ELR (cell line): Measurements from ENCODE around the gene ABLIM2.
A peak's percentile ranks its signal among the peaks of the same experiment; 100 is the strongest.

Experiments
- DNase-seq: peaks from one replicate; pipeline ENCODE4 v3.0.0-alpha.2; 2015; ENCODE audit warnings: low read depth

Gene ABLIM2

GRCh38 chr4:8101213-8102075 lies 57.2 kb downstream of the ABLIM2 start:
- DNase-seq, result no peak

DNA sequence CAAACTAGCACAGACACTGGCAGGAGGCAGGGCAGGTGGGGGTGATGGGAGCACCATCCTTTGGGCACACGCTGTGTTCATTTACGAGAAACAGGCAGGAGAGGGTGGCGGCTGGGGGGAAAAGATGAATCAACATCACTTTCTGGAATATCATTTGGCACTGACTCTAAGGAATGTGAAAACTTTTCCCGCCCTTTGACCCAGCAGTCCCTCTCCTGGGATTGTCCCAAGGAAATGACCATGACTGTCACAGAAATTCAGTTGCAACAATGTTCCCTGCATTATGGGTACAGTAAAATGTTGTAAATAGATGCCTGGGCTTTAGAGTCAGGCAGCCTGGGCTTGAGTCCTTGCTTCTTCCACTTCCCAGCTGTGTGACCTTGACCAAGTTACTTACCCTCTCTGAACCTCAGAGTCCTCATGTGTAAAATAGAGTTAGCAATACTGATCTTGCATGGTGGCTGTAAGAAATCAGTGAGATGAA lies 58.6 kb downstream of the ABLIM2 start:
- DNase-seq, result no peak

DNA sequence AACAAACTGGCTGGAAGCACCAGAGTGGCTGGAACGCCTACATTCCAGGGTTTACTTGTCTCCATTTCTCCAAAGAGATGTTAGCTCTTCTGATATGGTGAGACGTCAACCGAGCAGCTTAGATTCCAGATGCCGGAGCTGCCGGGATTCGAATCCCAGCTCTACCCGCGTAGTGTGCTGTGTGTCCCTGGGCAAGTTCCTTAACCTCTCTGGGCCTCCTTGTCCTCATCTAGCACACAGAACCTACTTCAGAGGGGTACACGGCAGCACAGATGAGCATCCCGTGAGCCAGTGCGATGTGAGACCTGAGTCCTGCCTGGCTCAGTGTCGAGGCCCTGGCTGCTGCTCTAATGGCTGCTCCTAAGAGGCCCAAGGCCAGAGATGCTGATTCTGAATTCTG lies 60.1 kb downstream of the ABLIM2 start:
- no peak for DNase-seq

GRCh38 chr4:8097721-8098345 lies 60.8 kb downstream of the ABLIM2 start:
- DNase-seq, result no peak

GRCh38 chr4:8097141-8097541 lies 61.5 kb downstream of the ABLIM2 start:
- DNase-seq, result no peak

DNA sequence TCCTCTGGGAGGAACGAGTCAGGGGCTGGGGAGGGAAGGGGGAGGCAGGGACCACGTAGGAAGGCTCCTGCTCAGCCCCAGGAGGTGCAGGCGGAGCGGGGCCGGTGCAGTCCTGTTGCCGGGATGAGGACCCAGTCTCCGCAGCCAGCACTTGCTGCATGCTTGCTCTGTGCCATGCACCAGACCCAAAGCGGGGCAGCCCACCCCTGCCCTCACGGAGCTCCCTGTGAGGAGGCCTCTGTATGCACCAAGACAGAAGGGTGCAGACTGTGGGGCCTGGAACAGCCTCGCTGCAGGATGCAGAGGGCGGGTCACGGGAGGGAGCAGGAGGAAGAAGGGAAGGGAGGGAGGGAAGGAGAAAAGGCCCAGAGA lies 61.9 kb downstream of the ABLIM2 start:
- DNase-seq, result no peak

DNA sequence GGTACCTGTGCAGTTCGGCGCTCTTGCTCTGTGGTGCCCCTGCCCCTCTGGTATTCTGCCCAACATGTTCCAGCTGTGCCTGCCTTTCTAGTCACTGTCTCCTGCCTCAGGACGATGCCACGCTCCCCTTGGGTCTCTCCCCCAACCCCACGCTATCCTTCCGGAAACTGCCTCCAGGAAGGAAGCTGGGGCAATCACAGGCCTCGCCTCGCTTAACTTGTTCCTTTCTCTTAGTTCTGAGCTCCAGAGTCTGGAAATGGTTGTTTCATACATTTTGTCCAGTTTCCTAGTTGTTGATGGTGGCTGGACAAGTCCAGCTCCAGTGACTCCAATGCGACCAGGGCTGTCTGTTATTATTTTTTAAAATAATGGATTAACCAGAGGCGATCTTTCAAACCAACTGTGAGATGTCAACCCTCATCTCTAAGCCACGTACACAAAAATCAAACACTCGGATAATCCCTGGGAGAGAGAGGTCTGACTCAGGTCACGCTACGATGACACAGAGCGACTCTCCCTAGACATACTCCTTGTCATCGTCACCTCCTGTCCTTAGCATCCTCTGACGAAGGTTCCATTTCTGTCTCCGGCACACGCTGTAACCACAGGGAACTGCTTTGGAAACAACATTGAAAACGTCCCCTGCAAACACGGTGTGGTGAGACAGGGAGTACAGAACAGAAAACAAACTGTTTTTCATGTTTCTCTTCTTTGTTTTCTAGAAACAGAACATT lies 62.5 kb downstream of the ABLIM2 start:
- DNase-seq, result no peak

DNA sequence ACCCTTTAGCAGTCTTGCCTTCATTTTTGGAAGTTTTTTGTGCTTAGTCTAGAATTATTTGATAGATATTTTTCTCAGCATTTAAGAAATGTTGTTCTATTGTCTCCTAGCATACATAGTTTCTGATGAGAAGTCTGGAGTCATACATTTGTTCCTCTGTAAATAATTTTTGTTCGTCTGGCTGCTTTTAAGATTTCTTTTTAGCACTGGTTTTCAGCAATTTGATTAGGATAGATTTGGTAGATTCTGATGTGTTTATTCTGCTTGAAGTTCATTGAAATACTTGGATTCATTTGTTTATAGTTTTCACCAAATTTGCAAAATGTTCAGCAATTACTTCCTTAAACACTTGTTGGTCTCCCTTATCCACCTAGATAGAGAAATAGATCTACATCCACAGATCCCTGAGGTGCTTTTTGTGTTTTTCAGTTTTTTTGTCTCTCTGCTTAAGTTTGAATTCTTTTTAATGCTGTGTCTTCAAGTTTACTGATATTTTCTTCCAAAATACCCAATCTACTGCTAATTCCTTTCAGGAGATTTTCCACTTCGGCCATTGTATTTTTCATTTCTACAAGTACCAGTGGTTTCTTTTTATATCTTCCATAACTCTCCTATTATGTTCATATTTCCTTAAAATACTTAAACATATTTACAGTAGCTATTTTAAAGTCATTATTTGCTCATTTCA lies 64.9 kb downstream of the ABLIM2 start:
- DNase-seq, result no peak

GRCh38 chr4:8092282-8092681 lies 66.3 kb downstream of the ABLIM2 start:
- DNase-seq, result no peak

GRCh38 chr4:8090744-8091301 lies 67.8 kb downstream of the ABLIM2 start:
- no peak for DNase-seq

GRCh38 chr4:8090312-8090711 lies 68.3 kb downstream of the ABLIM2 start:
- peak; percentile 76 for DNase-seq

GRCh38 chr4:8089862-8090261 lies 68.8 kb downstream of the ABLIM2 start:
- no peak for DNase-seq

GRCh38 chr4:8088966-8089491 lies 69.6 kb downstream of the ABLIM2 start:
- no peak for DNase-seq

DNA sequence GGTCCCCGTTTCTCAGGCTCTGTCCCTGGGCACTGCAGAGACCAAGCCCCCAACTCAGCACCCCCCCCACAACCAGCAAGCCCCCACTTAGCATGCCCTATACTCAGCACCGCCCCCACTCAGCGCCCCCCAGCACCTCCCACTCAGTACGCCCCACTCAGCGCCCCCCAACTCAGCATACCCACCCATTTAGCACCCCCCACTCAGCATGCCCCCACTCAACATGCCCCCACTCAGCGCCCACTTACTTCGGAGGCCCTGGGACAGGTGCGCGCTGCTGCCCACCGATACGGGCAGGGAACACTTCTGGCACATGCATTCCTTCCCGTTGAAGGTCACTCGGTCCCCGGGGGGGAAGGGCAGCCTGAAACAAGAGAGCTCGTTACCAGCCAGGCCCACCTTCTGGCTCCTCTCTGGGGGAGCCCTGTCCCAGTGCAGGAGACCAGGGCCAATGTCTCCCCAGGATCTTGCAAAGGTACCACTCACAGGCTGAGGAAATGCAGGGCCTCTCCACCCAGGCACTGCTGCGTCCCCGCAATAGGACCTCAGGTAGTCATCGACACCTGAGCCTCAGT lies 70.6 kb downstream of the ABLIM2 start:
- no peak for DNase-seq

GRCh38 chr4:8086783-8087445 lies 71.7 kb downstream of the ABLIM2 start:
- DNase-seq, result no peak

DNA sequence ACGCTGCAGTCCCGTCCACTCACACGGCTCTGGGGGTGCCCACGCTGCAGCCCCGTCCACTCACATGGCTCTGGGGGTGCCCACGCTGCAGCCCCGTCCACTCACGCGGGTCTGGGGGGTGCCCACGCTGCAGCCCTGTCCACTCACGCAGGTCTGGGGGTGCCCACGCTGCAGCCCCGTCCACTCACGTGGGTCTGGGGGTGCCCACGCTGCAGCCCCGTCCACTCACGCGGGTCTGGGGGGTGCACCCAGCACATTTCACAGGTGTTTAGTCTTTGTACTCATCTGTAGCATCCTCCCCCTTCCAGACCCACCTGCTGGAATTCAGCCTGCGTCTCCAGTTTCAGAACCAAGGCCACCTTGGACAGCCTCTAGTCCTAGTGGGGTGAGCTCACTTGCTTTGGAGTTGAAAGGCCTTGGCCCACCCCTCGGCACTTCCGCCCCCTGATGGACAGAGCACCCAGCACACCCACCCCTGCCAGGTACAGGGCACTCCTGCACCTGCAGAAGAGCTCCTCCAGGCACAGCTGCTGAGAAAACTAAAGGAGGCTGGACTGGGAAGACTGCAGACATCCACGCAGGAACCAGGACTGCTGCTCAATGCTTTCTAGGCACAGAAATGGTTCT lies 73.0 kb downstream of the ABLIM2 start:
- no peak for DNase-seq

DNA sequence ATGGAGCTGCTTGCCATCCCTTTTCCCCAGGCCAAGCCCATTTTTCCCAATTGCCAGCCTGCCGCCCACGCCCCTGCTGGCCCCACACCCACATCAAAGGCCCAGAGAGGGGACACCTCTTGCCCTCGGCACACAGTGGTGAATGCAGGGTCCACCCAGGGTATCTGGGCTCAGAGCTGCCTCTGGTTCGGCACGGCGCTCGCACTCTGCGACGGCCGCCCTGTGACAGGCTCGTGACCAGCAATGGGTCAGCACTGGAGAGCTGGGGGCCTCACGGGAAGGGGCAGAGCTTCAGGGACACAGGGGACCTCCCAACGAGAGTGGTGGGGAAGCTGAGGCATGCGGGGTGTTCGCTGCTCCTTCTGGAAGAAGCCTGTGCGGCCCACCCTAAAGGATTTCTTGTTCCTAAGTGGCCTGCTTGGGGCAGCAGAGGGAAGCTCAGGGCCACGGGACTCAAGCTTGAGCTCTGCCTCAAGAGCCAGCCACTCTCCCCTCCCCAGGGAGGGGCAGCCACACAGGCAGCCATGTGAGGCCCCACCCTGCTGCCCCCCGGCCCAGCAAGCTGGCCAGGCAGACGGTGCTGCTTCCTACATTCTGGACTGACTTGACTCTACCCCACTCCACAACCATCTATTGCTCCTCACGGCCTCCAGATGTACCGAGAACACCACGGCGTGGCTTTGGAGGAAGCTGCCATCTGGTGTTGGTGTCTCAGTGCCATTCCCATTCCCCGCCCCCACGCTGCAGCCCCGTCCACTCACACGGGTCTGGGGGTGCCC lies 73.7 kb downstream of the ABLIM2 start:
- no peak for DNase-seq

- DNase-seq, result no peak
Measured at GRCh38 chr4:8084031-8084660, 74.5 kb downstream of the ABLIM2 start.
